Measurements from ENCODE around the gene PCDH7. TPM values are rescaled to one million over a fixed set of nuclear protein-coding genes. Genes with fewer than 3 reads are reported as not detected.

Gene PCDH7
- total and polyA plus RNA-seq, 11 donors = 9.4 to 166 (median 89.8) TPM

GRCh38 chr4:30714408-30715031 is 5.6 kb upstream of the PCDH7 start:
- Histone ChIP-seq H3K4me3 (no peak overlapping the region), H3K27me3 (peaks cover 0 to 23% (median 0%) of the 10 kb centered on the region in 9 donors), H3K27ac (no peak overlapping the region), H3K4me1 (peaks cover 0 to 27% (median 8%) of the 10 kb centered on the region in 12 donors), H3K36me3 (no peaks in the 10 kb centered on the region), H3K9me3 (peaks cover 0 to 14% (median 5%) of the 10 kb centered on the region in 12 donors)
- WGBS, 4 donors = 34 to 50% (median 34%) methylated on average over 6 of the region's 6 CpGs
- ATAC-seq = peak in 1 of 4 donors; percentile 19
- DNase-seq = peak in 1 of 5 donors; percentile 24
- TF ChIP-seq POLR2A (IDR thresholded peaks at IDR 0.05) (no peak), CTCF (IDR thresholded peaks at IDR 0.05) (peak; percentile 46 to 69 (median 60))
- intact Hi-C loops (cut with DNase I) = loop anchor here in 7 of 10 donors (5.0 to 10.0 kb wide), 4 partner anchors 650 to 960 kb away; no protein-coding TSS in a partner anchor

- TF ChIP-seq CTCF (IDR thresholded peaks at IDR 0.05) = peak in 10 of 12 donors; percentile 21 to 60 (median 31)
- no peak for TF ChIP-seq POLR2A (IDR thresholded peaks at IDR 0.05)
- Histone ChIP-seq H3K4me3 (peak overlapping the region in 9 of 12 donors; percentile 57 to 78 (median 66)), H3K36me3 (no peaks in the 10 kb centered on the region), H3K27me3 (peaks cover 0 to 38% (median 0%) of the 10 kb centered on the region in 9 donors), H3K4me1 (peaks cover 0 to 37% (median 8%) of the 10 kb centered on the region in 12 donors), H3K27ac (peak overlapping the region in 2 of 12 donors; percentile 7 to 18), H3K9me3 (no peaks in the 10 kb centered on the region)
- intact Hi-C loops (cut with DNase I) = loop anchor here in 7 of 10 donors (10.0 kb wide), 3 partner anchors 649 to 959 kb away; no protein-coding TSS in a partner anchor
- DNase-seq (no peak), ATAC-seq (no peak)
- WGBS, 4 donors = 4 to 5% (median 4%) methylated on average over 6 of the region's 6 CpGs
Observed at GRCh38 chr4:30716158-30716557, 4.0 kb upstream of the PCDH7 start.

GRCh38 chr4:30716681-30717207 is 3.4 kb upstream of the PCDH7 start:
- Histone ChIP-seq H3K4me3 (peak overlapping the region; percentile 38 to 78 (median 64)), H3K27me3 (peaks cover 0 to 44% (median 6%) of the 10 kb centered on the region in 9 donors), H3K27ac (peak overlapping the region in 9 of 12 donors; percentile 39 to 87 (median 77)), H3K9me3 (no peaks in the 10 kb centered on the region), H3K36me3 (no peaks in the 10 kb centered on the region), H3K4me1 (peaks cover 0 to 42% (median 11%) of the 10 kb centered on the region in 12 donors)
- DNase-seq = no peak
- intact Hi-C loops (cut with DNase I) = loop anchor here in 7 of 10 donors (10.0 kb wide), 3 partner anchors 648 to 958 kb away; no protein-coding TSS in a partner anchor
- 0 to 1% (median 0%) methylated on average over 14 to 15 of the region's 15 CpGs for WGBS, 4 donors
- no peak for TF ChIP-seq POLR2A (IDR thresholded peaks at IDR 0.05)
- no peak for TF ChIP-seq CTCF (IDR thresholded peaks at IDR 0.05)
- ATAC-seq = no peak

Data from heart left ventricle (tissue), 16 donors.